Fibroblast of the aortic adventitia (primary cell): ENCODE measurements around the gene FFAR3. TPM values are rescaled to one million over a fixed set of nuclear protein-coding genes. Genes with fewer than 3 reads are reported as not detected.

ENCODE experiments used
- DNase-seq: peaks from one replicate; pipeline ENCODE4 v3.0.0-alpha.2; 2010; ENCODE audit warnings: low read depth
- H3K4me3 ChIP-seq: 2 replicates; pipeline ENCODE4 v1.5.1; 2011; ENCODE audit warnings: low read depth, mild to moderate bottlenecking, control low read depth, low read length, moderate library complexity
- CTCF ChIP-seq: IDR thresholded peaks from 2 replicates; pipeline ENCODE4 v1.5.1; 2011; ENCODE audit warnings: mild to moderate bottlenecking, low read length, control low read depth, inconsistent platforms; ENCODE audit not compliant: insufficient read depth
- total RNA-seq: library from RNA; depleted of rRNA; stranded (reverse); fragments of >200 nt; gene quantifications from 2 replicates; pipeline ENCODE4 v1.2.3, GENCODE V29; 2012; ENCODE audit warnings: low replicate concordance

Gene FFAR3
- total RNA-seq, 1 donor = not detected

- H3K4me3 ChIP-seq = no peak overlapping the region
- DNase-seq = no peak
- no peak for TF ChIP-seq CTCF
Observed at GRCh38 chr19:35363001-35363590, 4.8 kb downstream of the FFAR3 start.

- no peak for TF ChIP-seq CTCF
- DNase-seq = no peak
- H3K4me3 ChIP-seq = no peak overlapping the region
Observed at GRCh38 chr19:35363711-35364425, 5.6 kb downstream of the FFAR3 start.

GRCh38 chr19:35365303-35365702 lies 7.0 kb downstream of the FFAR3 start:
- TF ChIP-seq CTCF = no peak
- H3K4me3 ChIP-seq = no peak overlapping the region
- no peak for DNase-seq

GRCh38 chr19:35368378-35368777 lies 10.1 kb downstream of the FFAR3 start:
- TF ChIP-seq CTCF = no peak
- no peak overlapping the region for H3K4me3 ChIP-seq
- no peak for DNase-seq

GRCh38 chr19:35369522-35369921 lies 11.3 kb downstream of the FFAR3 start:
- H3K4me3 ChIP-seq = no peak overlapping the region
- no peak for TF ChIP-seq CTCF
- DNase-seq = no peak

- no peak for DNase-seq
- TF ChIP-seq CTCF = no peak
- no peak within 1 kb of the TSS for H3K4me3 ChIP-seq
Observed at GRCh38 chr19:35370722-35371121, 12.5 kb downstream of the FFAR3 start, which contains the start of gene GPR42. TSS of gene GPR42 (plus strand) at chr19:35371068. CDS start at chr19:35371360, 292 bp downstream.
